ENCODE data around the gene TMEM119.

TMEM119 gene

GRCh38 chr12:108597559-108598471, at the start of gene TMEM119:
TSS of gene TMEM119 (minus strand) at chr12:108598084. CDS start at chr12:108592383, 5,701 bp downstream.
- peak; percentile 86 for DNase-seq

DNA sequence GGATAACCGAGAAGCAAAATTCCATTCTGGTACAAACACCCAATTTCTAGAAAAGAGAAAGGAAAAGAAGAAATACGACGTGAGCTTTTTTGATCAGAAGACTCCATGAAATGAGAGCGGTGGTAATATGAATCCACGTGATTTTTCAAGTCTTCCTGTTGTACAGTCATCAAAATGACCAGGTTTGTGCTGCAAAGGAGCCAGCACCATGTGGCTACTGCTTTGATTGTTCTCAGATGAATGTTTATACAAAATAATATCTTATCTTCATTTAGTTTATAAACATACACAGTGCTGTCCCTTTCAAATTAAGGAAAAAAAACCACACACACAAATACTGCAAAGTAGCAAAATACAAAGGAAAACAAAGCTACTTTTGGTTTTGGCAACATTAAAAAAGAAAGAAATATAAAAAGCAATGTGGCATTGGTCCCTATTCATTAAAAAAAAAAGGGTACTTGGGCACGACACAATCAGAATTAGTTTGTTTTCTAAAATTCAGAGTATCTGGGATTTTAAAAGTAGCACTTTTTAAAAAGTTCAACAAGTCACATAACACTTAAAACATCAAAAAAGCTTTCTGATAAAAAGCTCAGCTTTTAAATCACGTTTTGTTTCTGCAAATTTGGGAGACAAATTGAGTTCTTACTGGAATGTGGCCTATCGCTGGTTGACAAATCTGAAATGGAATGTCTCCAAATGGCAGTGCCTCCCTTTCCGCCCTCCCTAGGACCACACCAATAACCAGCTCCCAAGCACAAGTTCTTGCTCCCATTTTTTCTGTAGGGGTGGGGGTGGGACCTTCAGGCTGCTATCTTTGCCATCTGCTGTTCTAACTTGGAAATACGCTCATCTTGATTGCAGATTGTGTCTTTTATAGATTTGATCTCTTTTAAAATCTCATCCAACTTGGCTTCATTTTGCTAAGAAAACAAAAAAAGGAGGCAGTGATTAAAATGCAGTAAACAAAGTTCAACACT, 49.0 kb upstream of the TMEM119 start:
- no peak for DNase-seq

GRCh38 chr12:108645686-108646599, 48.1 kb upstream of the TMEM119 start:
- no peak for DNase-seq

- no peak for DNase-seq
Observed at GRCh38 chr12:108644811-108645120, 46.9 kb upstream of the TMEM119 start.

DNA sequence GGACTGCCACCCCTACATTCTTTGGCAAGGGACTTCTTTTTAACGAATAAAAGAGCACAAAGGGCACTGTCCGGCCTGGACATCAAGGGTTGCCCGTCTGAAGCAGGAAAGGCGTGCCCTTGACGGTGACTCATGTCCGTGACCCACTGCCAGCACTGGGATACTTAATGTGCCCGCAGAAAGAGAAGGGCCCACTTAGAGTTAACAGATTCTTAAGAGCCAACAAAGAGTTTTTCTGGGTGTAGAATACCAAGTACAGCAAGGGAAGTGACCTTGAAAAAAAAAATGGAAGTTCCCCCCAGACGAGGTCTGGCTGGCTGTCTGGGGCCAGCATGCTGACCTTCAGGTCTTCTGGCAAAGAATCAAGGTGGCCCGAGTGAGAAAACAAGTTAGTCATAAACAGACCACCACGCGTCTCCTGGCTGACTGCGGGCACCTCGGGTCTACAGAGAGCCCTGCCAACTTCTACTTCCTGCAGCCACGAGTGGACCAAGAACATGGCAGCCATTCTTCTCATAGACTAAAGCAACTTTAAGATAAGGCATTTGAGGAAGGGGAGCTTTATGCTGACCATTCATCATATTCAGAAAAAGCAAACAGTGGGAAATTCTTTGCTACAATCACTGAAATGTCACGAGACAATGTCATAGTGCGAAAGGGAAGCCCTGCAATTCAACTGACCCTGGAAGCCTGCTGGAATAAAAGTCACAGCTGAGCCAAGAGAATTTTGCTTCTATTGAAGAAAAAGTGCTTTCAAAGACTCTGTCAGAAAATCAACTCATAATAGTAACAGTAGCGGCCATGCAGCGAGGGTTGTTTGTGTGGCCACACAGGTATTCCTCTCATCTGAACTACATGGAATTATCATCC, 46.3 kb upstream of the TMEM119 start:
- DNase-seq, result no peak

- DNase-seq, result no peak
Observed at GRCh38 chr12:108642899-108643654, 45.2 kb upstream of the TMEM119 start.

GRCh38 chr12:108642269-108642870, 44.5 kb upstream of the TMEM119 start:
- DNase-seq, result peak; percentile 76

DNA sequence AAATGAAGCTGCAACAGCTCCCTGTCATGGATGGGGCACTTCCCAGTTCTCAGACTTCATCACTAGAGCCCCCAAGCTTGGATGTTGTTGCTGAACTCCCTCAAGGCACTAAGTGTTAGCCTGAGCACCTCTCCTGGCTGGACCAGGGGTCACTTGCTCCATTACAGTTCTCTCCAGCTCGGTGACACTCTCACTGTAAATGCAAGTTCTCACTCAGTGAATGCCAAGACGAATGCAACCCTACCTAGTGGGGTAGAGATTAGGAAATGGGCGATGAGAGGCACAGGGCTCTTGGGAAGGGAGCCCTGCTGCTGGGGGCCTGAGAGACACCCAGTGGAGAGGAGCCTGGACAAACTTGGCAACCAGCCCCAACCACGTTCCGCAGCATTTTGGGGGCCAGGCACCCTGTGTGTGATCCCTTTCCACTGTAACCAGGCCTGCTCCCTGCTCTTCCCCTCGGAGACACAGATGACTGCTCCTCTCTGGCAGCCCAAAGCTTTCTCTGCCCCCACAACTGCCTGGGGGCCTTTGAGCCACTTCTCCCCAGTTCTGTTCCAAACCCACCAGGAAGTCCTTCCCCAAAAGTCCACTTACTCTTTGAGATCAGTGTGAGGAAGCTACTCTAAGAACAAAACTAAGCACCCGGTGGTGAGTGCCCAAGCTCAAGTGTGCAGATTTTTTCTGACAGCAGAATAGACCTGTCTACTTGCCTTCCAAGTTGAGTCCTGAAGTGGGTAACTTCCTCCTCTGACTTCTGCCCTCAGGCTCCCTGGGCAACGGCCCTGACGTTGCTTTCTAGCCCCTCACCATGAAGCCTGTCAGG, 43.8 kb upstream of the TMEM119 start:
- no peak for DNase-seq

DNA sequence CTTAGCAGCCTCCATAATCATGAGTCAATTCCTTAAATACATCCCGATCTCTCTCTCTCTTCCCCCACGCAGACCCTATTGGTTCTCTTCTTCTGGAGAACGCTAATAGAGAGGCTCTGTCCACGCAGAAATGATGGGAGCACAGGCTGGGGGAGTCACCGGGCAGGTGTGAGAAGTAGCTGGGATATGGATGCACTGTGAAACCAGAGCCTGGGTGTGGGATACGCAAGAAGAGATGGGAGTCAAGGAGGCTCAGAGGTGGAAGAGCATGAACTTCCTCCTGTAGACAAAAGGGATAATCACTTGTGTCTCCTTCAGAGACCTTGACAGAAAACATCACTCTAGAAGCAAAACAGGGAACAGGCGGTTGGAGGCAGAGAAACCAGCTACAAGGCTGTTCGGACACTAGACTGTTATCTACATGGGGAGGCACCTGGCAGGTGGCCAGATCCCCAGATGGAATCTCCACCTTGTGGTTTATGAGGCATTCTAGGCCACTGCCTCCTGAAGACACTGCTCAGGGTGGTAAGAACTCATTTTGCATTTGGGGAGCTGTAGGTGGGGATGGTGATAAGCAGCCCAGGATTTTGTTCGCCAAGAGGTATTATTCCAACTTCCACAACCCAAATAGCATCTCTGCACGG, 43.0 kb upstream of the TMEM119 start:
- no peak for DNase-seq

DNA sequence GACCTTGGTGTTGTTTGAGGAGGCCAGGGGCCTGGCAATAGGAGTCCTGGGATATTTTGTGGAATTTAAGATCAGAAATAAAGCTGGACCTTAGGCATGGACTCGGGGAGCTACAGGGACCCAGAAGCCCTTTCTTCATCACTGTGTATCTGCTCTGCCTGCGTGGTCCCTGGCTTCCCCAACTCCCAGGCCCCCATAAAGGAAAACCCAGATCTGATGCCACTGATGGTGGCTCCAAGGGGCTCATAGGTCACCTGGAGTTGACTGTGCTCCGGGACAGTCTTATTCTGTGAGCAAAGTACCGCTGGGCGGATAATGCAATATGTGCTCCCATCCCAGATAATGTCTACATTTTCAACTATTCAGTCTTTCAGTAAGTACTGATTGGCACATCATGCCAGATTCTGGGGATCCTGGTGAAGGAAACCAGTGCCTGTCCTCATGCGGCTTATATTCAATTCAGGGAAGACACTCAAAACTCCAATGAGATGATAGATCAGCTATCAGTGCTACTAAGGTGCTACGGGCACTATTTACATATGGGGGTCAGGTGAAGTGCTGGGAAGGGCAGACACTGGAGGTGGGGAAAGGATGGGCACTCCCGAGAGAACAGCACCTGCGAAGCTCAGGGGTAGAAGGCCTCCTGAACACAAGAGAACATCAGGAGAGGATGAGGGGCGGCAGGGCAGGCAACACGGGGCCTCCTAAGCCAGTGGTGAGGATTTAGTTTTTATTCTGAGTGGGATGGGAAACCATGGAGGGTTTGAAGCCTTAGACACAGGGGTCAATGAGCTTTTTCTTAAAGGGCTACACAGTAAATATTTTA, 41.3 kb upstream of the TMEM119 start:
- no peak for DNase-seq

GRCh38 chr12:108638141-108638827, 40.4 kb upstream of the TMEM119 start:
- DNase-seq, result peak; percentile 69

GRCh38 chr12:108637222-108637971, 39.5 kb upstream of the TMEM119 start:
- no peak for DNase-seq

GRCh38 chr12:108635997-108636808, 38.3 kb upstream of the TMEM119 start:
- no peak for DNase-seq

GRCh38 chr12:108635201-108635996, 37.5 kb upstream of the TMEM119 start:
- no peak for DNase-seq

DNA sequence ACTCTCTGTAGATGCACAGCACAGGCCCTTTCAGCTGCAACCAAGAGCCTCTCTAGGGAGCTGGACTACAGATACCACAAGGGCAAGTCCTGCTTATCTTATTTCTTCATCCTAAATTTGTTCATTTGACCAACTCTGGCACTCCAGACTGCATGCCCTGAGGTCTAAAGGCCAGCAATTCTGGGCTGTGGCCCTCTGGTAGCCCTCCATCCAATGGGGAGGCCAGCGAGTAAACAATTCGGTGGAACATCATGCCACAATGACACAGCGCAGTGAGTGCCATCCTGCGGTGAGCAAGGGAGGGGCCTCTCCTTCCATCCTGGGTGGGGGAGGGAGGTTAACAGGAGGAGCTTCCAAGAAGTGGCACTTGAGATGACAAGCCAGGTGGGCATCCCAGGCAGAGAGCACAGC, 36.5 kb upstream of the TMEM119 start:
- no peak for DNase-seq
